Caco-2 (cell line): ENCODE data around the gene THEM5. TPM values are rescaled to one million over a fixed set of nuclear protein-coding genes. Genes with fewer than 3 reads are reported as not detected.
"Not testable (repeated sequence)": the region's sequence is repeated elsewhere in the genome, so short reads cannot be mapped to it uniquely, and the experiment has no call there.

Experiments used
- BruUV-seq: library from RNA; stranded (reverse); fragments of 400-500 nt; replicated peaks from 2 replicates; lab custom pipeline; 2021; lab: Mats Ljungman, UMichigan
- CTCF ChIA-PET: fragments of 300-600 bp; sonication (Branson Sonifier 250); formaldehyde crosslinking; loops from one replicate; lab custom pipeline; 2022; ENCODE audit warnings: antibody characterized with exemption; lab: Charles Lee
- POLR2A ChIA-PET: fragments of 300-600 bp; sonication (Branson Sonifier 250); formaldehyde crosslinking; loops from one replicate; lab custom pipeline; 2022; ENCODE audit warnings: antibody characterized with exemption; lab: Charles Lee
- DNase-seq, 2 experiments: peaks; one replicate each; pipeline versions ENCODE4 v3.0.0 to v3.0.0-alpha.2; 2020 to 2022
- H3K27me3 ChIP-seq: replicated peaks from 2 replicates; pipeline ENCODE4 v1.6.0; 2011; ENCODE audit warnings: low read length; ENCODE audit not compliant: control insufficient read depth, insufficient read depth
- H3K36me3 ChIP-seq: 2 replicates; pipeline ENCODE4 v1.5.1; 2011; ENCODE audit warnings: low read length; ENCODE audit not compliant: control insufficient read depth, insufficient read depth
- H3K4me1 ChIP-seq: fragments of 250-450 bp; sonication (Bioruptor Pico); 2 replicates; pipeline ENCODE4 v1.5.1; 2020; ENCODE audit warnings: mild to moderate bottlenecking
- H3K4me3 ChIP-seq: 2 replicates; pipeline ENCODE4 v1.5.1; 2011; ENCODE audit warnings: low read depth, mild to moderate bottlenecking, control low read depth, low read length
- H3K9me3 ChIP-seq: fragments of 250-450 bp; sonication (Bioruptor Pico); 2 replicates; pipeline ENCODE4 v1.5.1; 2020; ENCODE audit warnings: mild to moderate bottlenecking, moderate library complexity
- H3K27ac Mint-ChIP-seq: one replicate; pipeline ENCODE4 v1.8.0; 2022; ENCODE audit warnings: mixed read lengths; ENCODE audit not compliant: unreplicated experiment
- H3K27me3 Mint-ChIP-seq: one replicate; pipeline ENCODE4 v1.8.0; 2022; ENCODE audit warnings: mixed read lengths; ENCODE audit not compliant: insufficient read depth, unreplicated experiment
- H3K36me3 Mint-ChIP-seq: one replicate; pipeline ENCODE4 v1.8.0; 2022; ENCODE audit warnings: mild to moderate bottlenecking, mixed read lengths; ENCODE audit not compliant: insufficient read depth, unreplicated experiment
- H3K4me1 Mint-ChIP-seq: one replicate; pipeline ENCODE4 v1.8.0; 2022; ENCODE audit warnings: low read depth, mixed read lengths; ENCODE audit not compliant: unreplicated experiment
- H3K4me3 Mint-ChIP-seq: one replicate; pipeline ENCODE4 v1.8.0; 2022; ENCODE audit warnings: mild to moderate bottlenecking, moderate library complexity, mixed read lengths; ENCODE audit not compliant: unreplicated experiment
- H3K9me3 Mint-ChIP-seq: one replicate; pipeline ENCODE4 v1.8.0; 2022; ENCODE audit warnings: mixed read lengths; ENCODE audit not compliant: unreplicated experiment
- intact Hi-C: fragments of 100-400 bp; cut with micrococcal nuclease; formaldehyde crosslinking; loops from one replicate; pipeline ENCODE4 v1.10.0; 2022; ENCODE audit not compliant: unreplicated experiment
- total RNA-seq: library from RNA; stranded (reverse); gene quantifications from 2 replicates; pipeline ENCODE4 v1.2.3, GENCODE V29; 2022
- TF ChIP-seq, protein P1 (sequence below), 2 experiments: fragments of 200-600 bp in 1 of 2; IDR thresholded peaks; 1 replicate in 1 of 2; 2 replicates in 1 of 2; pipeline versions ENCODE4 v1.5.1 to v1.8.0; 2011 to 2022; ENCODE audit warnings: antibody characterized with exemption in 1 of 2, control low read depth in 1 of 2, inconsistent platforms in 1 of 2, low read depth in 1 of 2, low read length in 1 of 2, mild to moderate bottlenecking in 1 of 2, moderate library complexity in 1 of 2; ENCODE audit not compliant: insufficient read depth in 1 of 2, severe bottlenecking in 1 of 2, unreplicated experiment in 1 of 2

Gene THEM5
- total RNA-seq, 1 experiment from 2014 or later: not detected

- no peaks in the 10 kb centered on the region for H3K27me3 ChIP-seq
- H3K36me3 ChIP-seq: no peaks in the 10 kb centered on the region
- ChIA-PET POLR2A (no interaction called here), CTCF (no interaction called here)
- Mint-ChIP-seq H3K9me3 (no peaks in the 10 kb centered on the region), H3K4me3 (no peak overlapping the region), H3K27ac (no peak overlapping the region), H3K4me1 (no peaks in the 10 kb centered on the region), H3K27me3 (peaks cover 2% of the 10 kb centered on the region), H3K36me3 (no peaks in the 10 kb centered on the region)
- intact Hi-C loops: no loop called here
- H3K4me3 ChIP-seq: no peak overlapping the region
- TF ChIP-seq, protein P1, sequence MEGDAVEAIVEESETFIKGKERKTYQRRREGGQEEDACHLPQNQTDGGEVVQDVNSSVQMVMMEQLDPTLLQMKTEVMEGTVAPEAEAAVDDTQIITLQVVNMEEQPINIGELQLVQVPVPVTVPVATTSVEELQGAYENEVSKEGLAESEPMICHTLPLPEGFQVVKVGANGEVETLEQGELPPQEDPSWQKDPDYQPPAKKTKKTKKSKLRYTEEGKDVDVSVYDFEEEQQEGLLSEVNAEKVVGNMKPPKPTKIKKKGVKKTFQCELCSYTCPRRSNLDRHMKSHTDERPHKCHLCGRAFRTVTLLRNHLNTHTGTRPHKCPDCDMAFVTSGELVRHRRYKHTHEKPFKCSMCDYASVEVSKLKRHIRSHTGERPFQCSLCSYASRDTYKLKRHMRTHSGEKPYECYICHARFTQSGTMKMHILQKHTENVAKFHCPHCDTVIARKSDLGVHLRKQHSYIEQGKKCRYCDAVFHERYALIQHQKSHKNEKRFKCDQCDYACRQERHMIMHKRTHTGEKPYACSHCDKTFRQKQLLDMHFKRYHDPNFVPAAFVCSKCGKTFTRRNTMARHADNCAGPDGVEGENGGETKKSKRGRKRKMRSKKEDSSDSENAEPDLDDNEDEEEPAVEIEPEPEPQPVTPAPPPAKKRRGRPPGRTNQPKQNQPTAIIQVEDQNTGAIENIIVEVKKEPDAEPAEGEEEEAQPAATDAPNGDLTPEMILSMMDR (IDR thresholded peaks at IDR 0.05; ENCODE audit: insufficient read depth in 1 of 2, low read depth in 1 of 2, low read length in 1 of 2, severe bottlenecking in 1 of 2, unreplicated experiment in 1 of 2): no peak
- no peaks in the 10 kb centered on the region for H3K9me3 ChIP-seq
- BruUV-seq: no TSS peak
- no peaks in the 10 kb centered on the region for H3K4me1 ChIP-seq
- DNase-seq: no peak
Observed at GRCh38 chr1:151875419-151876097, 22.0 kb upstream of the THEM5 start.

DNA sequence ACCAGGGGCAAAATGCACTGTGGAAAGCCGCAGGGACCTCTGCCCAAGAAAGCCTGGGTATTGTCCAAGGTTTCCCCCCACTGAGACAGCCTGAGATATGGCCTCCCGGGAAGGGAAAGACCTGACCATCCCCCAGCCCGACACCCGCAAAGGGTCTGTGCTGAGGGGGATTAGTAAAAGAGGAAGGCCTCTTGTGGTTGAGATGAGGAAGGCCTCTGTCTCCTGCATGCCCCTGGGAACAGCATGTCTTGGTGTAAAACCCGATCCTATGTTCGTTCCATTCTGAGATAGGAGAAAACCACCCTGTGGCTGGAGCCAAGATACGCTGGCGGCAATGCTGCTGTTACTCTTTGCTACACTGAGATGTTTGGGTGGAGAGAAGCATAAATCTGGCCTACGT is 19.3 kb upstream of the THEM5 start:
- H3K36me3 ChIP-seq, H3K4me1 Mint-ChIP-seq, H3K27me3 Mint-ChIP-seq, BruUV-seq, H3K4me3 Mint-ChIP-seq, CTCF ChIA-PET, H3K9me3 ChIP-seq, H3K9me3 Mint-ChIP-seq, H3K27ac Mint-ChIP-seq, H3K27me3 ChIP-seq, POLR2A ChIA-PET, DNase-seq, intact Hi-C loops, H3K4me1 ChIP-seq, H3K4me3 ChIP-seq, H3K36me3 Mint-ChIP-seq: not testable (repeated sequence)

GRCh38 chr1:151871284-151872030 is 17.9 kb upstream of the THEM5 start:
- H3K4me1 Mint-ChIP-seq: no peaks in the 10 kb centered on the region
- intact Hi-C loops: no loop called here
- Histone ChIP-seq H3K9me3 (no peaks in the 10 kb centered on the region; the same call in 1 of the 2 replicates), H3K4me3 (no peak overlapping the region), H3K27me3 (no peaks in the 10 kb centered on the region), H3K36me3 (no peaks in the 10 kb centered on the region), H3K4me1 (no peaks in the 10 kb centered on the region)
- TF ChIP-seq, protein P1 (IDR thresholded peaks at IDR 0.05; ENCODE audit: insufficient read depth in 1 of 2, low read depth in 1 of 2, low read length in 1 of 2, severe bottlenecking in 1 of 2, unreplicated experiment in 1 of 2): no peak
- H3K36me3 Mint-ChIP-seq: no peaks in the 10 kb centered on the region
- BruUV-seq: no TSS peak
- H3K9me3 Mint-ChIP-seq: peaks cover 10% of the 10 kb centered on the region
- CTCF ChIA-PET: interaction anchor here (0.5 kb wide), 1 partner anchor 193 kb away, joined by 7 read pairs; no protein-coding TSS in a partner anchor
- no peak overlapping the region for H3K4me3 Mint-ChIP-seq
- DNase-seq: no peak
- H3K27me3 Mint-ChIP-seq: peaks cover 2% of the 10 kb centered on the region
- POLR2A ChIA-PET: no interaction called here
- H3K27ac Mint-ChIP-seq: no peak overlapping the region
